Retinal pigment epithelial cell (primary cell): ENCODE measurements around the gene CMTM6.

Experiments
- DNase-seq: peaks from one replicate; pipeline ENCODE4 v3.0.0-alpha.2; 2010; ENCODE audit warnings: low read depth
- H3K4me3 ChIP-seq: 2 replicates; pipeline ENCODE4 v1.5.1; 2011; ENCODE audit warnings: mild to moderate bottlenecking, low read length, control low read depth, moderate library complexity
- CTCF ChIP-seq: conservative IDR thresholded peaks from 2 replicates; pipeline ENCODE4 v1.5.1; 2011; ENCODE audit warnings: low read depth, low read length, control low read depth, inconsistent platforms

Gene CMTM6, protein sequence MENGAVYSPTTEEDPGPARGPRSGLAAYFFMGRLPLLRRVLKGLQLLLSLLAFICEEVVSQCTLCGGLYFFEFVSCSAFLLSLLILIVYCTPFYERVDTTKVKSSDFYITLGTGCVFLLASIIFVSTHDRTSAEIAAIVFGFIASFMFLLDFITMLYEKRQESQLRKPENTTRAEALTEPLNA

DNA sequence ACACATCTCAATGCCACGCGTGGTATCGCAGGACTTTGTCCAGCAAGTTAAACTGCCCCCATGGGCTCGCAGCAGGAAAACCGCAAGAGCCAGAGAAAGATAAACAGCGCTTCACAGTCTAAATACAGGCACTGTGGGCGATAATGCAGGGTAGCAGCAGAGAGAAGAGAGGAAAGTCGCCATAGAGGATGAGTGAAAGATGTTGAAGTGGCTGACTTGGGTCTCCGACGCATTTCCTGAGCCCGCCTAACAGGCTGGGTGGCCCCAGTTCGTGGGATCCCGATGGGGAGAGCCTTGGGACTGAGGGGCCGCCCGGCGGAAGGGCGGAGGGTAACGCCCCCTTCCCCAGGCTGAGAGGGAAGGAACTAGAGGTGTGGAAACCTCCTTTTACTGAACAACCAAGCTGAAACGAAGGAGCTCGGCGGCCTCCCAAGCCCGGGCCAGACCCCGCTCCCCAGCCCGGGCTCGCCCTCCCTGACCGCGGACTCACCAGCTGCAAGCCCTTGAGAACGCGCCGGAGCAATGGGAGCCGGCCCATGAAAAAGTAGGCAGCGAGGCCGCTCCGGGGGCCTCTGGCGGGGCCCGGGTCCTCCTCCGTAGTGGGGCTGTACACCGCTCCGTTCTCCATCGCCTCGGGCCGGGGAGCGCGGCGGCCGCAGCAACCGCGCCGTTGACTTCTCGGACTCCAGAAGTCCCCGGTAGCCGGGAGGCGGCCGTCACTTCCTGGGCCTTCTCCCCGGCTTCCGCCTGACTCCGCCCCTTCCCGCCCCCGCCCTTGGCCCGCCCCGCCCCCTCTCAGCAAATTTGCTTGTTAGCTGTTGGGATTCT lies at the start of gene CMTM6:
CMTM6 (minus strand) TSS at position 735 of the 828 bp plus-strand sequence; CDS start at position 628, 107 bp downstream.
- no peak for DNase-seq
- H3K4me3 ChIP-seq = peak within 1 kb of the TSS; percentile 97
- peak; percentile 6 for TF ChIP-seq CTCF

DNA sequence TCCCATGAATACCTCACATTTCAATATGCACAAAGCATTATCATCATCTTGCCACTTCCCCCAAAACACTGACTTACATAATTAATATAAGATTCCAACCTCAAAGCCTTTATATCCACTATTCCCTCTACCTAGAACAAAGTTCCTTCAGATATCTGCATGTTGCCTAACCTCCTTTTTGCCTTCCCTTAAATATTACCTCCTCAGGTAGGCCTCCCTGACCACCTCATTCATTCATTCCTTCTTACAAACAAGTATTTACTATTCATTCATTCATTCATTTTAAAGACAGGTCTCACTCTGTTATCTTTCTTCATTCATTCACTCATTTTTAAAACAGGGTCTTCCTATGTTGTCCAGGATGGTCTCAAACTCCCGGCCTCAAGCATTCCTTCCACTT lies 49.4 kb upstream of the CMTM6 start:
- TF ChIP-seq CTCF = no peak
- no peak for DNase-seq
- no peak overlapping the region for H3K4me3 ChIP-seq

- DNase-seq = no peak
- no peak overlapping the region for H3K4me3 ChIP-seq
- no peak for TF ChIP-seq CTCF
Observed at GRCh38 chr3:32551496-32551895, 48.8 kb upstream of the CMTM6 start.

GRCh38 chr3:32551087-32551486 lies 48.4 kb upstream of the CMTM6 start:
- no peak for DNase-seq
- H3K4me3 ChIP-seq = no peak overlapping the region
- TF ChIP-seq CTCF = no peak

- no peak overlapping the region for H3K4me3 ChIP-seq
- TF ChIP-seq CTCF = no peak
- no peak for DNase-seq
Observed at GRCh38 chr3:32545305-32545704, 42.7 kb upstream of the CMTM6 start.

- TF ChIP-seq CTCF = no peak
- H3K4me3 ChIP-seq = no peak overlapping the region
- no peak for DNase-seq
Observed at GRCh38 chr3:32544894-32545293, 42.2 kb upstream of the CMTM6 start.

- TF ChIP-seq CTCF = no peak
- no peak for DNase-seq
- no peak overlapping the region for H3K4me3 ChIP-seq
Observed at GRCh38 chr3:32542807-32543206, 40.2 kb upstream of the CMTM6 start.
